ENCODE results near the gene SMCO3. TPM values are rescaled to one million over a fixed set of nuclear protein-coding genes. Genes with fewer than 3 reads are reported as not detected.

Gene SMCO3
- total and polyA plus RNA-seq, 2 of the 8 experiments (the other 6 are each of a cell fraction or from before 2014, with no cell fraction given) = not detected

- no peak overlapping the region for H3K4ac ChIP-seq (replicated peaks; ENCODE audit: insufficient read length, low read depth, low read length)
- H2BK20ac ChIP-seq (ENCODE audit: low read length) = no peak overlapping the region
These were observed 25.3 kb upstream of the SMCO3 start for GRCh38 chr12:14839262-14839661.

More at GRCh38 chr12:14839262-14839661, 25.3 kb upstream of the SMCO3 start:
- H2BK5ac ChIP-seq (ENCODE audit: low read depth, low read length) = no peak overlapping the region
- no peaks in the 10 kb centered on the region for H3K79me2 ChIP-seq (ENCODE audit: control insufficient read depth in 1 of 2, insufficient read depth in 2 of 2, low read length in 2 of 2)
- no peak overlapping the region for H3K4me2 ChIP-seq (ENCODE audit: insufficient read depth in 1 of 2, low read depth in 2 of 2, low read length in 2 of 2)
- H4K5ac ChIP-seq (ENCODE audit: insufficient read length, low read depth, low read length) = no peak overlapping the region
- H3K9me3 ChIP-seq (ENCODE audit: insufficient read depth in 2 of 2, low read depth in 1 of 2, low read length in 1 of 2) = no peaks in the 10 kb centered on the region
- no peak overlapping the region for H3K23ac ChIP-seq (ENCODE audit: insufficient read length)
- H3K27me3 ChIP-seq (replicated peaks in 1 of 4; ENCODE audit: control insufficient read depth in 3 of 4, extremely low read depth in 1 of 4, insufficient read depth in 3 of 4, low read length in 3 of 4) = no peaks in the 10 kb centered on the region
- ChIA-PET POLR2A (ENCODE audit: partially characterized antibody) (no interaction called here), CTCF (ENCODE audit: partially characterized antibody) (no interaction called here)
- H3K18ac ChIP-seq (ENCODE audit: extremely low read depth, low read length) = no peak overlapping the region
- H3K4me1 ChIP-seq (replicated peaks in 1 of 4; ENCODE audit: control insufficient read depth in 3 of 4, insufficient read depth in 4 of 4, low read length in 3 of 4) = no peaks in the 10 kb centered on the region
- H3K36me3 ChIP-seq (ENCODE audit: control insufficient read depth in 2 of 4, insufficient read depth in 4 of 4, low read length in 3 of 4) = no peaks in the 10 kb centered on the region
- no peak overlapping the region for H4K8ac ChIP-seq (ENCODE audit: extremely low read depth, insufficient read depth, low read length)
- no peak overlapping the region for H3K27ac ChIP-seq (ENCODE audit: low read depth, low read length)
- no peaks in the 10 kb centered on the region for H3K79me1 ChIP-seq (ENCODE audit: low read depth, low read length)
- no peak overlapping the region for H3K9ac ChIP-seq (replicated peaks in 1 of 4; ENCODE audit: extremely low read depth in 1 of 4, low read depth in 3 of 4, low read length in 3 of 4)
- no peak overlapping the region for H2BK120ac ChIP-seq (replicated peaks; ENCODE audit: low read depth, low read length)
- H3K23me2 ChIP-seq (ENCODE audit: low read depth, low read length) = no peaks in the 10 kb centered on the region
- no peak overlapping the region for H2AFZ ChIP-seq (ENCODE audit: low read length)
- no peak overlapping the region for H4K91ac ChIP-seq (replicated peaks; ENCODE audit: insufficient read length, low read length)
- no peak overlapping the region for H3K14ac ChIP-seq (ENCODE audit: insufficient read length)
- 80% methylated on average over 1 of the region's 1 CpG; no CpG with 5 or more reads in 1 of the 2 experiments for WGBS, 2 experiments (ENCODE audit: extremely low coverage in 1 of 2, insufficient coverage in 1 of 2, insufficient read length in 1 of 2, insufficient replicate concordance in 2 of 2, low coverage in 1 of 2, low lambda C conversion rate in 2 of 2, missing lambda C conversion rate in 1 of 2)
- H3K4me3 ChIP-seq (ENCODE audit: extremely low read depth in 1 of 4, insufficient read depth in 2 of 4, low read depth in 3 of 4, low read length in 4 of 4) = no peak overlapping the region
- H4K20me1 ChIP-seq (replicated peaks in 1 of 2; ENCODE audit: control insufficient read depth in 1 of 2, insufficient read depth in 2 of 2, low read length in 2 of 2) = no peaks in the 10 kb centered on the region
- no peak overlapping the region for H2BK12ac ChIP-seq (ENCODE audit: low read depth, low read length)
- FAIRE-seq (no peak), DNase-seq (ENCODE audit: low read depth in 1 of 2, low spot score in 2 of 2) (no peak)
- TF ChIP-seq EZH2 (IDR thresholded peaks at IDR 0.05; ENCODE audit: low read depth, low read length, severe bottlenecking) (no peak), RBBP5 (IDR thresholded peaks at IDR 0.05; ENCODE audit: borderline replicate concordance, low read depth, low read length) (no peak), BRCA1 (IDR thresholded peaks at IDR 0.05; ENCODE audit: low read depth, low read length) (no peak)
- no peak overlapping the region for H3K56ac ChIP-seq (replicated peaks; ENCODE audit: insufficient read length, low read depth, low read length)
- H2AK5ac ChIP-seq (ENCODE audit: low read depth, low read length) = no peak overlapping the region
- H2BK15ac ChIP-seq (ENCODE audit: low read length) = no peak overlapping the region

All from H1 (cell line).